Activated CD4-positive, CD25-positive, alpha-beta regulatory T cell treated with anti-CD3 and anti-CD28 coated beads, Interleukin-2, amount 50 U/mL, for 24 hours (primary cell): ENCODE data around the gene ARHGAP45.
"Not testable (repeated sequence)": the region's sequence is repeated elsewhere in the genome, so short reads cannot be mapped to it uniquely, and the experiment has no call there.

Experiments used
- ATAC-seq, 2 donors: fragments of 150-1000 bp; cut with Tn5 transposase; one replicate each; pipeline ENCODE4 v1.10.0; 2021; ENCODE audit warnings: mild to moderate bottlenecking in 1 of 2, moderate library complexity in 1 of 2

Gene ARHGAP45

GRCh38 chr19:1116726-1117581 lies 50.0 kb downstream of the ARHGAP45 start:
- ATAC-seq, result no peak

- ATAC-seq, result no peak
These were observed 50.7 kb downstream of the ARHGAP45 start for GRCh38 chr19:1117654-1118053.

- ATAC-seq, result no peak
These were observed 52.0 kb downstream of the ARHGAP45 start for GRCh38 chr19:1118999-1119398.

- no peak for ATAC-seq
These were observed 52.7 kb downstream of the ARHGAP45 start for GRCh38 chr19:1119475-1120217.

- no peak for ATAC-seq
These were observed 54.4 kb downstream of the ARHGAP45 start for GRCh38 chr19:1121395-1121794.

GRCh38 chr19:1122021-1122971 lies 55.3 kb downstream of the ARHGAP45 start:
- ATAC-seq, result no peak

GRCh38 chr19:1122972-1123363 lies 56.0 kb downstream of the ARHGAP45 start:
- ATAC-seq, result peak in 1 of 2 donors; percentile 48

GRCh38 chr19:1123381-1123780 lies 56.4 kb downstream of the ARHGAP45 start:
- no peak for ATAC-seq

GRCh38 chr19:1123885-1124677 lies 57.1 kb downstream of the ARHGAP45 start:
- no peak for ATAC-seq

- no peak for ATAC-seq
These were observed 58.9 kb downstream of the ARHGAP45 start for GRCh38 chr19:1125601-1126467.

- ATAC-seq, result no peak
These were observed 60.2 kb downstream of the ARHGAP45 start for GRCh38 chr19:1126984-1127760.

- no peak for ATAC-seq
These were observed 61.1 kb downstream of the ARHGAP45 start for GRCh38 chr19:1128106-1128505.

- not testable (repeated sequence) for ATAC-seq
These were observed 62.1 kb downstream of the ARHGAP45 start for GRCh38 chr19:1129084-1129483.

- no peak for ATAC-seq
These were observed 62.6 kb downstream of the ARHGAP45 start for GRCh38 chr19:1129535-1129934.

GRCh38 chr19:1130771-1131717 lies 64.1 kb downstream of the ARHGAP45 start:
- peak; percentile 13 to 14 for ATAC-seq

GRCh38 chr19:1131718-1132551 lies 65.0 kb downstream of the ARHGAP45 start:
- peak; percentile 78 for ATAC-seq

GRCh38 chr19:1132552-1133383 lies 65.8 kb downstream of the ARHGAP45 start:
- peak in 1 of 2 donors; percentile 1 for ATAC-seq
